HCT116 (cell line): ENCODE measurements around the gene MACROH2A1. TPM values are rescaled to one million over a fixed set of nuclear protein-coding genes. Genes with fewer than 3 reads are reported as not detected.

Source experiments
- ATAC-seq: fragments of 200-7000 bp; cut with Tn5 transposase; 2 replicates; pipeline ENCODE4 v1.9.1; 2020; ENCODE audit warnings: mild to moderate bottlenecking, moderate library complexity
- BruUV-seq: library from RNA; stranded (reverse); fragments of 400-500 nt; replicated peaks from 2 replicates; lab custom pipeline; 2021; lab: Mats Ljungman, UMichigan
- CTCF ChIA-PET: fragments of 300-600 bp; sonication (Branson Sonifier 250); formaldehyde crosslinking; loops from one replicate; lab custom pipeline; 2021; ENCODE audit warnings: antibody characterized with exemption; lab: Charles Lee
- POLR2A ChIA-PET: fragments of 300-600, 350-600 bp; sonication (Branson Sonifier 250); formaldehyde crosslinking; loops from one replicate; lab custom pipeline; 2021; ENCODE audit warnings: antibody characterized with exemption; lab: Charles Lee
- RAD21 ChIA-PET, 2 experiments: fragments of 300-600 bp; sonication (Branson Sonifier 250); formaldehyde crosslinking; loops; one replicate each; lab custom pipeline; 2023; ENCODE audit warnings: low total read pairs in 2 of 2; ENCODE audit not compliant: uncharacterized antibody in 2 of 2, unreplicated experiment in 2 of 2, low non-redundant PET in 1 of 2; lab: Charles Lee
- DNase-seq: peaks from one replicate; pipeline ENCODE4 v3.0.0-alpha.2; 2010; ENCODE audit warnings: low read depth, low spot score
- H2AFZ ChIP-seq: fragments of 200-600 bp; shearing (Covaris generic), sonication (generic); 2 replicates; pipeline ENCODE4 v1.6.1; 2017; ENCODE audit warnings: low read depth, mixed run types, mixed read lengths, antibody characterized with exemption, low read length; ENCODE audit not compliant: poor library complexity, severe bottlenecking
- H3K27ac ChIP-seq: 2 replicates; pipeline ENCODE4 v1.5.1; 2012; ENCODE audit warnings: low read depth, low read length
- H3K27me3 ChIP-seq: fragments of 200-600 bp; sonication (generic); 2 replicates; pipeline ENCODE4 v1.6.1; 2016; ENCODE audit warnings: mixed run types, low read length, mixed read lengths; ENCODE audit not compliant: insufficient read depth
- H3K36me3 ChIP-seq, 2 experiments: fragments of 200-500 bp in 1 of 2; fragments of 200-600 bp in 1 of 2; sonication (Bioruptor generic) in 1 of 2; sonication (generic) in 1 of 2; 2 replicates each; pipeline versions ENCODE4 v1.5.1 to v1.6.1; 2014 to 2016; ENCODE audit warnings: low read length in 2 of 2, inconsistent platforms in 1 of 2, mixed read lengths in 1 of 2, mixed run types in 1 of 2; ENCODE audit not compliant: insufficient read depth in 2 of 2, control insufficient read depth in 1 of 2
- H3K4me1 ChIP-seq, 2 experiments: fragments of 200-600 bp in 1 of 2; sonication (generic) in 1 of 2; 2 replicates each; pipeline versions ENCODE4 v1.5.1 to v1.6.1; 2012 to 2017; ENCODE audit warnings: low read length in 2 of 2, inconsistent platforms in 1 of 2, mild to moderate bottlenecking in 1 of 2, mixed read lengths in 1 of 2, mixed run types in 1 of 2, moderate library complexity in 1 of 2; ENCODE audit not compliant: insufficient read depth in 2 of 2, control insufficient read depth in 1 of 2
- H3K4me2 ChIP-seq: fragments of 200-600 bp; sonication (generic); 2 replicates; pipeline ENCODE4 v1.6.1; 2017; ENCODE audit warnings: mixed run types, low read length, mixed read lengths
- H3K4me3 ChIP-seq, 2 experiments: fragments of 200-600 bp in 1 of 2; sonication (generic) in 1 of 2; replicated peaks in 1 of 2; 2 replicates each; pipeline ENCODE4 v1.5.1; 2011 to 2016; ENCODE audit warnings: low read length in 2 of 2, control low read depth in 1 of 2, low read depth in 1 of 2, mild to moderate bottlenecking in 1 of 2, mixed read lengths in 1 of 2, mixed run types in 1 of 2
- H3K79me2 ChIP-seq: fragments of 200-600 bp; sonication (generic); 2 replicates; pipeline ENCODE4 v1.6.1; 2017; ENCODE audit warnings: mild to moderate bottlenecking, mixed run types, low read length, moderate library complexity, mixed read lengths; ENCODE audit not compliant: insufficient read depth
- H3K9ac ChIP-seq: fragments of 200-600 bp; sonication (generic); 2 replicates; pipeline ENCODE4 v1.6.1; 2016; ENCODE audit warnings: low read length, mixed read lengths
- H3K9me2 ChIP-seq: fragments of 200-600 bp; sonication (generic), shearing (Covaris generic); 2 replicates; pipeline ENCODE4 v1.6.1; 2017; ENCODE audit warnings: mixed run types, mild to moderate bottlenecking, moderate library complexity; ENCODE audit not compliant: insufficient read depth
- H3K9me3 ChIP-seq, 2 experiments: fragments of 200-500 bp in 1 of 2; fragments of 200-600 bp in 1 of 2; sonication (Bioruptor generic) in 1 of 2; sonication (generic) in 1 of 2; 2 replicates each; pipeline ENCODE4 v1.6.1; 2014 to 2017; ENCODE audit warnings: low read length in 2 of 2, mixed read lengths in 2 of 2, inconsistent platforms in 1 of 2, low read depth in 1 of 2, mild to moderate bottlenecking in 1 of 2, mixed run types in 1 of 2, moderate library complexity in 1 of 2; ENCODE audit not compliant: control insufficient read depth in 1 of 2, insufficient read depth in 1 of 2
- H4K20me1 ChIP-seq: fragments of 200-600 bp; sonication (generic), shearing (Covaris generic); 2 replicates; pipeline ENCODE4 v1.6.1; 2017; ENCODE audit warnings: mixed run types, mild to moderate bottlenecking, moderate library complexity; ENCODE audit not compliant: insufficient read depth
- ATF3 ChIP-seq: IDR thresholded peaks from 2 replicates; pipeline ENCODE4 v1.6.1; 2012
- CBX3 ChIP-seq: IDR thresholded peaks from 2 replicates; pipeline ENCODE4 v1.6.1; 2012; ENCODE audit warnings: low read depth
- CEBPB ChIP-seq: IDR thresholded peaks from 2 replicates; pipeline ENCODE4 v1.6.1; 2012; ENCODE audit warnings: low read depth
- CTCF ChIP-seq, 3 experiments: fragments of 200-600 bp in 1 of 3; sonication (generic) in 1 of 3; IDR thresholded peaks in 2 of 3; conservative IDR thresholded peaks in 1 of 3; 2 replicates each; pipeline ENCODE4 v1.5.1; 2012 to 2017; ENCODE audit warnings: low read depth in 2 of 3, low read length in 2 of 3, antibody characterized with exemption in 1 of 3, borderline replicate concordance in 1 of 3, control low read depth in 1 of 3, mild to moderate bottlenecking in 1 of 3, mixed read lengths in 1 of 3, mixed run types in 1 of 3, moderate library complexity in 1 of 3; ENCODE audit not compliant: insufficient read depth in 1 of 3
- EGR1 ChIP-seq: IDR thresholded peaks from 2 replicates; pipeline ENCODE4 v1.6.1; 2012; ENCODE audit warnings: low read depth
- EZH2phosphoT487 ChIP-seq: fragments of 200-600 bp; IDR thresholded peaks from 2 replicates; pipeline ENCODE4 v1.6.1; 2018; ENCODE audit warnings: antibody characterized with exemption, borderline replicate concordance
- JUND ChIP-seq: IDR thresholded peaks from 2 replicates; pipeline ENCODE4 v1.6.1; 2012
- MAX ChIP-seq: IDR thresholded peaks from 2 replicates; pipeline ENCODE4 v1.6.1; 2012
- POLR2A ChIP-seq: IDR thresholded peaks from 2 replicates; pipeline ENCODE4 v1.7.0; 2011; ENCODE audit warnings: borderline replicate concordance; ENCODE audit not compliant: insufficient read depth, insufficient read length; ENCODE audit errors: extremely low read depth
- SIN3A ChIP-seq: IDR thresholded peaks from 2 replicates; pipeline ENCODE4 v1.6.1; 2012; ENCODE audit warnings: low read depth
- SP1 ChIP-seq: IDR thresholded peaks from 2 replicates; pipeline ENCODE4 v1.6.1; 2012; ENCODE audit warnings: low read depth
- SRF ChIP-seq: IDR thresholded peaks from 2 replicates; pipeline ENCODE4 v1.6.1; 2012; ENCODE audit warnings: low read depth
- YY1 ChIP-seq: IDR thresholded peaks from 2 replicates; pipeline ENCODE4 v1.6.1; 2011; ENCODE audit warnings: low read length, low read depth, moderate library complexity, mild to moderate bottlenecking; ENCODE audit not compliant: insufficient replicate concordance; ENCODE audit errors: extremely low read depth
- ZFX ChIP-seq: fragments of 450-650 bp; IDR thresholded peaks from 2 replicates; pipeline ENCODE4 v1.6.1; 2017
- intact Hi-C: fragments of 100-400 bp; cut with micrococcal nuclease; formaldehyde crosslinking; loops from 2 replicates; pipeline ENCODE4 v1.10.0; 2022
- total RNA-seq: library from RNA; stranded (reverse); gene quantifications from one replicate; pipeline ENCODE4 v1.2.1, GENCODE V29; 2021; ENCODE audit not compliant: unreplicated experiment

Gene MACROH2A1
- total RNA-seq, 1 experiment from 2014 or later = 218 TPM

- H3K27ac ChIP-seq = no peak overlapping the region
- intact Hi-C loops = no loop called here
- no peaks in the 10 kb centered on the region; the same call in 1 of the 2 replicates for H3K27me3 ChIP-seq
- no peak overlapping the region for H2AFZ ChIP-seq
- no peaks in the 10 kb centered on the region for H3K9me2 ChIP-seq
- no TSS peak for BruUV-seq
- H3K79me2 ChIP-seq = no peaks in the 10 kb centered on the region
- TF ChIP-seq SRF = no peak
- TF ChIP-seq EGR1 = no peak
- no peak for TF ChIP-seq POLR2A
- TF ChIP-seq CEBPB = no peak
- TF ChIP-seq YY1 = no peak
- no peak for TF ChIP-seq JUND
- TF ChIP-seq ZFX = no peak
- TF ChIP-seq MAX = no peak
- TF ChIP-seq EZH2phosphoT487 = no peak
- no peak overlapping the region for H3K4me2 ChIP-seq
- CTCF ChIA-PET = interaction anchor here (2.2 kb wide), 1 partner anchor 16 kb away, joined by 7 read pairs; no protein-coding TSS in a partner anchor
- no peak overlapping the region for H3K9ac ChIP-seq
- no peak for ATAC-seq
- RAD21 ChIA-PET = no interaction called here
- H3K9me3 ChIP-seq = no peaks in the 10 kb centered on the region
- POLR2A ChIA-PET = no interaction called here
- no peaks in the 10 kb centered on the region for H3K36me3 ChIP-seq
- peaks cover 10 to 17% of the 10 kb centered on the region in 2 experiments; a peak in 3 of 4 replicates for H3K4me1 ChIP-seq
- H4K20me1 ChIP-seq = no peaks in the 10 kb centered on the region
- no peak overlapping the region for H3K4me3 ChIP-seq
- no peak for DNase-seq
These were observed 42.9 kb upstream of the MACROH2A1 start for GRCh38 chr5:135441919-135442318.

- CTCF ChIA-PET = interaction anchor here (2.2 kb wide), 1 partner anchor 16 kb away, joined by 7 read pairs; no protein-coding TSS in a partner anchor
- no peak overlapping the region for H3K9ac ChIP-seq
These were observed 42.4 kb upstream of the MACROH2A1 start for GRCh38 chr5:135441350-135441831.

More at GRCh38 chr5:135441350-135441831, 42.4 kb upstream of the MACROH2A1 start:
- RAD21 ChIA-PET = no interaction called here
- Histone ChIP-seq H3K9me2 (no peaks in the 10 kb centered on the region), H3K79me2 (no peaks in the 10 kb centered on the region), H3K4me1 (peaks cover 10 to 17% of the 10 kb centered on the region in 2 experiments; a peak in 3 of 4 replicates), H2AFZ (no peak overlapping the region), H3K27ac (no peak overlapping the region), H3K9me3 (no peaks in the 10 kb centered on the region), H3K4me3 (no peak overlapping the region), H4K20me1 (no peaks in the 10 kb centered on the region), H3K36me3 (no peaks in the 10 kb centered on the region), H3K27me3 (no peaks in the 10 kb centered on the region; the same call in 1 of the 2 replicates), H3K4me2 (no peak overlapping the region)
- ATAC-seq (no peak), DNase-seq (no peak)
- POLR2A ChIA-PET = no interaction called here
- intact Hi-C loops = no loop called here
- no TSS peak for BruUV-seq
- TF ChIP-seq SIN3A (no peak), SP1 (no peak), MAX (no peak), CBX3 (no peak), CTCF (IDR thresholded peaks at IDR 0.05 in 2 of 3, conservative IDR thresholded peaks at IDR 0.05 in 1 of 3; ENCODE audit: borderline replicate concordance in 1 of 3, insufficient read depth in 1 of 3, low read depth in 2 of 3, low read length in 2 of 3) (no peak), POLR2A (no peak), SRF (no peak), ATF3 (no peak)
